Omental fat pad (tissue), 4 donors: ENCODE results near the gene CD52. TPM values are rescaled to one million over a fixed set of nuclear protein-coding genes. Genes with fewer than 3 reads are reported as not detected.
A peak's percentile ranks its signal among the peaks of the same experiment; 100 is the strongest.

Experiments
- ATAC-seq: fragments of 150-250 bp; one replicate; pipeline ENCODE4 v1.9.1; 2016; ENCODE audit warnings: mild to moderate bottlenecking, moderate library complexity; ENCODE audit not compliant: low FRiP score
- DNase-seq: peaks from one replicate; pipeline ENCODE4 v3.0.0-alpha.2; 2019; ENCODE audit warnings: low spot score
- total RNA-seq, 4 donors: library from RNA; depleted of rRNA; stranded (reverse); fragments of >200 nt; gene quantifications; one replicate each; pipeline ENCODE4 v1.1.0, GENCODE V29; 2016
- TF ChIP-seq, protein P1 (sequence below), 3 donors: fragments of 450-650 bp; IDR thresholded peaks; one replicate each; pipeline ENCODE4 v1.5.1; 2016 to 2017; ENCODE audit warnings: antibody characterized with exemption in 3 of 3, mild to moderate bottlenecking in 3 of 3, moderate library complexity in 2 of 3

Gene CD52
- total RNA-seq, 4 donors from 2014 or later = 4.3 to 227 (median 13.2) TPM; not detected in 1

DNA sequence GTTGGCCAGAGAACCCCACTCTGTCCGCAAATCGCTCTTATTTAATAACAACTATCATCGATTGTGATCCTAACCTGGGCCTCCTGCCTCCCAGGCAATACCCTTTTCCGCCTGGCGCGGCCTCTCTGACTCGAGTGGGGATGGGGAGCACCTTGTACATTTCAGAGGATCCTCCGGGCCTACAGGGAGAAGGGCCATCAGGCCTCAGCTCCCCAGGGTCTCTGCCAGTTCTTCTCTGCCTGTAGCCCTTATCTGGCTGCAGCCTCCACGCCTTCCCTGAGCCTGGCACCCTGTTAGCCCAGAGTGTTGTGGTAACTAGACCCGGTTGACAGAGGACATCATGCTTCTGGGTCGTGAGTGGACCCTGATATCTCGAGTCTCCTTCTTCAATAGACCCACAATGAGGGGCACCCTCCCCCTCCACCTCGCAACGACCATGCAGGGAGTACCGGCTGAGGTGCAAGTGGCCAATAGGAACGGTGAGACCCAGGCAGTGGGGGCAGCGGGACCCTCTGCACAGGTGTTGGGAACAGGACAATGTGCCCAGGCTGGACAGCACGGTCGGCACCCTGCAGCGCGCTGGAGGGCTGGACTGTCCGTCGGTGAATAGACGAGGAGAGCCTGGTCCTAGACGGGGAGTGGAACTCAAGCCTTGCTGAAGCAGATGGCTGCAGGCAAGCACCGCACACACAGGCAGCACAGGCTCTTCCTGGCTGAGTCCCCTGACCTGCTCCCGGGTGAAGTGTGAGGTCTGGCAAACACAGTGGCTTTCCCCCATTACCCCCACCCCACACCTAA, 43.2 kb downstream of the CD52 start:
- ATAC-seq (no peak), DNase-seq (no peak)
- TF ChIP-seq, protein P1, sequence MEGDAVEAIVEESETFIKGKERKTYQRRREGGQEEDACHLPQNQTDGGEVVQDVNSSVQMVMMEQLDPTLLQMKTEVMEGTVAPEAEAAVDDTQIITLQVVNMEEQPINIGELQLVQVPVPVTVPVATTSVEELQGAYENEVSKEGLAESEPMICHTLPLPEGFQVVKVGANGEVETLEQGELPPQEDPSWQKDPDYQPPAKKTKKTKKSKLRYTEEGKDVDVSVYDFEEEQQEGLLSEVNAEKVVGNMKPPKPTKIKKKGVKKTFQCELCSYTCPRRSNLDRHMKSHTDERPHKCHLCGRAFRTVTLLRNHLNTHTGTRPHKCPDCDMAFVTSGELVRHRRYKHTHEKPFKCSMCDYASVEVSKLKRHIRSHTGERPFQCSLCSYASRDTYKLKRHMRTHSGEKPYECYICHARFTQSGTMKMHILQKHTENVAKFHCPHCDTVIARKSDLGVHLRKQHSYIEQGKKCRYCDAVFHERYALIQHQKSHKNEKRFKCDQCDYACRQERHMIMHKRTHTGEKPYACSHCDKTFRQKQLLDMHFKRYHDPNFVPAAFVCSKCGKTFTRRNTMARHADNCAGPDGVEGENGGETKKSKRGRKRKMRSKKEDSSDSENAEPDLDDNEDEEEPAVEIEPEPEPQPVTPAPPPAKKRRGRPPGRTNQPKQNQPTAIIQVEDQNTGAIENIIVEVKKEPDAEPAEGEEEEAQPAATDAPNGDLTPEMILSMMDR (IDR thresholded peaks at IDR 0.05) = no peak

DNA sequence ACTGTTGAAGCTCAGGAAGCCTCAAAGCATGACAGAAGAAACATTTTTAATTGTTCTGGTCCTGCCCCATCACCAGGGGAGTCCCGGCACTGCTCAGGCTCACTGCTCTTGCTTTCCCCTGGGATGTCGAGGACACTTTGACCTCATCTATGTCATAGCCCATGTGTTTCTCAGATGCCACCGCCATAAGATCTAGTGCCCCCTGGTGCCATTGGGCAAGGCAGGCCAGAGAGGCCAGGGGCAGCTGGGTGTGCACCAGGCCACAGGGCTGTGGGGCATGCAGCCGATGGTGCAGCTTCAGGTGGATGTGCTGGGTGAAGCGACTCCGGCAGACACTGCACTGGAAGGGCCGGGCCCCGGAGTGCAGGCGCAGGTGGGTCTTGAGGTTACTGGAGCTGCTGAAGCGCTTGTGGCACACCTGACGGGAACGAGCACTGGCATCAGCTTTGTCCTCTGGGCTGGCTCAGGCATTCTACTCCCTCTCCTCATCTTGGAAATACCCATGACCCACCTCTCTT, 43.9 kb downstream of the CD52 start:
- ATAC-seq = no peak
- TF ChIP-seq, protein P1 (IDR thresholded peaks at IDR 0.05) = no peak
- DNase-seq = no peak

DNA sequence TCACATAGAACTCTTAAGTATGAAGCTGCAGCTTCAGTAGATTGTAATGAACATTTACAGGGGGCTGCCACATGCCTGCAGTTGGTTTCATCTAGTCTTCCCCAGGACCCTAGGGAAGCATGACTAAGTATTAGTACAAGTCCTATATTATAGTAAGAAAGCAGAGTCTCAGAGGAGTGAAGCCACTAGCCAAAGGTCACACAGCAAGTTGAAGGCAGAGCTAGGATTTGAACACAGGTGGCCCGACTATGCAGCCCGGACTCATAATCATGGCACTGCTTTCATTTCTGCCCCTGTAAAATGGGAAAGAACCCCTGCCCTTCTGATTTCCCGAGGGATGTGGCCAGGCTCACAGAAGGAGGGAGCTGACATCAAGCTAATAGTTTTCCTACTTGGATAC, 44.6 kb downstream of the CD52 start:
- TF ChIP-seq, protein P1 (IDR thresholded peaks at IDR 0.05) = no peak
- ATAC-seq = no peak
- DNase-seq = no peak

DNA sequence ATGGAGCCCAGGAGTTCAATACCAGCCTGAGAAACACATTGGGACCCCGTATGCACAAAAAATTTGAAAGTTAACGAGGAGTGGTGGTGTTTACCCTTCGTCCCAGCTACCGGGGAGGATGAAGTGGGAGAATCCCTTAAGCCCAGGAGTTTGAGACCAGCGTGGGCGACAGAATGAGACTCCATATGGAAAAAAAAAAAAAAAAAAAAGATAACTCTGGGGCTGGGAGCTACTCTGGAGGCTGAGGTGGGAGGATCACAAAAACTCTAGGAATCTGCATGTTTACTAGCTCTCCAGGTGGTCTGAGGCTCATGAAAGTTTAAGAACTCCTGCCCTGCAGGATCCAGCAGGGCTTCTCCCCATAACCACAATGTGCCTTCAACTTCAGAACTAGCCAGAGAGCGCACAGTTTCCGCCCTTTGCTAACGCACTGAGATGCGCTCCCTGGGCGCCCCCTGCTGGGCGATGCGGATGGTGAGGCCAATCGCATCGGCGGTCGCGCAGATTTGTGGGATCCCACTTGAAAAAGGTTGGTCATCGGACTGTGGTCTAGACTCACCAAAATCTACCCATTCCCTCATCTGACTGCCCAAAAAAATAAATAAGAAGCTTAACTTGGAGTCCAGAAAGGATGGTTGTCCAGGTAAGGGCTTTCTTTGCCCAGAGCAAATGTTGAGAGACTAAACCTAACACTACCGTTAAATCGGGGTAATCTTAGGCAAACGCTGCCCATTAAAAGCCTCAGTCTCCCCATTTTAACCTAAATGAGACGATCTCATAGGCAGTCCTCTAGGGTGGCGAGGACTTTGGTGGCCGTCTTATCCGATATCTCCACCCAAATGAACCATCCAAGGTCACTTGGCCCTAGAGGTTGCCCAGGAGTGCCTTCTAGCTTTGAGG, 46.0 kb downstream of the CD52 start:
- DNase-seq = peak; percentile 64
- TF ChIP-seq, protein P1 (IDR thresholded peaks at IDR 0.05) = peak in 2 of 3 donors; percentile 49 to 69
- ATAC-seq = no peak

DNA sequence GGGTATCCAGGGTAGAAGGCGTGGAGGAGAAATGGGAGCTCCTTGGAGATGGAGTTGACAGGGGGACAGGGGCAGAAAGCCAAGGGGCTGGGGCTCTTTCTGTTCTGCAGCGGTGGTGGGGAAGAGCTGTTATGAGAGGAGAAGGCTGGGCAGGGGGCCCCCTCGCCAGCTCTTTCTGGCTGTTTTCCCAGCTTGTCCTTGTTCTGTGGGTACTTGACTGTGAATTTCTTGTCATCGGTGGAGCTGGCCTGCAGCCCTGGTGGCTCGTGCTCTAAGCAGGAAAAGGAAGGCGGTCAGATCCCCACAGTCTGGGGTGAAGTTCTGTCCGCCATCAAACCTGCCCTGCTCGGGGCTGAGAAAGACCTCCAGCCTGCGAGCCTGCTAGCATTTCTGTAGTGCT, 47.2 kb downstream of the CD52 start:
- ATAC-seq (no peak), DNase-seq (no peak)
- TF ChIP-seq, protein P1 (IDR thresholded peaks at IDR 0.05) = no peak

DNA sequence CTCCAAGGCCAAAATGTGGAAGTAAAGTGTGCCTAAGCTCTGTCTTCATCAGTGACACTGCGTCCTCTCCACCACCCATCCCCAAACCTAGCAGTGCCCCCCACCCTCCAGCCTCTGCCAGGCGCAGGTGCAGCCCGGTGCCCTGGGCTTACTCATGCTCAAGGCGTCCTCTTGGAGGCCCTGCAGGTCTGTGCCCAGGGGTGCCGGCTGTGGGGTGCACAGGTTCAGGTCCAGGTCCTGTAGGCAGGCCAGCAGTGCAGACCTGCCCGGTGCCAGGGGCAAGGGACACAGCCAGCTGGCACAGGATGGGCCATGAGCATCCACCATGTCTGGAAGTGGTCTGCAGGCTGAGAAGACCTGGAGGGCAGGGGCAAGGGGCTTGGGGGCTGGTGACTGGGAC, 49.7 kb downstream of the CD52 start:
- ATAC-seq = no peak
- TF ChIP-seq, protein P1 (IDR thresholded peaks at IDR 0.05) = no peak
- no peak for DNase-seq
